GM19468 (cell line): ENCODE results near the gene CLSTN1.

Experiments used
- ATAC-seq: cut with Tn5 transposase; IDR thresholded peaks from one replicate; pipeline ENCODE4 v1.9.1; 2021; ENCODE audit warnings: mild to moderate bottlenecking, moderate library complexity, moderate number of reproducible peaks; ENCODE audit not compliant: unreplicated experiment; ENCODE audit errors: extremely low read depth

CLSTN1 gene

GRCh38 chr1:9699361-9699760, 124.4 kb downstream of the CLSTN1 start:
- no peak for ATAC-seq

GRCh38 chr1:9696793-9697192, 127.0 kb downstream of the CLSTN1 start:
- ATAC-seq, result no peak

GRCh38 chr1:9691691-9692090, 132.1 kb downstream of the CLSTN1 start:
- ATAC-seq, result no peak

- no peak for ATAC-seq
These were observed 132.7 kb downstream of the CLSTN1 start for GRCh38 chr1:9691108-9691445.

- no peak for ATAC-seq
These were observed 133.2 kb downstream of the CLSTN1 start for GRCh38 chr1:9690440-9691107.

- ATAC-seq, result no peak
These were observed 133.8 kb downstream of the CLSTN1 start for GRCh38 chr1:9689971-9690381.

- ATAC-seq, result no peak
These were observed 134.6 kb downstream of the CLSTN1 start for GRCh38 chr1:9689011-9689706.

- ATAC-seq, result no peak
These were observed 135.2 kb downstream of the CLSTN1 start for GRCh38 chr1:9688599-9688998.

- ATAC-seq, result no peak
These were observed 135.7 kb downstream of the CLSTN1 start for GRCh38 chr1:9687874-9688582.

- ATAC-seq, result no peak
These were observed 136.5 kb downstream of the CLSTN1 start for GRCh38 chr1:9687120-9687873.

- ATAC-seq, result no peak
These were observed 139.0 kb downstream of the CLSTN1 start for GRCh38 chr1:9684801-9685200.

- no peak for ATAC-seq
These were observed 142.9 kb downstream of the CLSTN1 start for GRCh38 chr1:9680828-9681227.

- no peak for ATAC-seq
These were observed 143.7 kb downstream of the CLSTN1 start for GRCh38 chr1:9680091-9680490.
